ENCODE data around the gene KRTAP5-5.

The KRTAP5-5 gene

GRCh38 chr11:1679881-1680280 is 50.3 kb downstream of the KRTAP5-5 start:
- no peak for DNase-seq (ENCODE audit: low spot score)

All from AG20443 (cell line).